GM10266 (cell line): ENCODE results near the gene GSE1.
A peak's percentile ranks its signal among the peaks of the same experiment; 100 is the strongest.

Experiments used
- DNase-seq: peaks from one replicate; pipeline ENCODE4 v3.0.0; 2012; ENCODE audit errors: extremely low spot score
- TF ChIP-seq, protein P1 (sequence below): IDR thresholded peaks from 2 replicates; pipeline ENCODE4 v1.5.1; 2012; ENCODE audit warnings: mild to moderate bottlenecking, low read depth; ENCODE audit not compliant: control insufficient read depth, insufficient read depth; ENCODE audit errors: missing control alignments

GSE1 gene

DNA sequence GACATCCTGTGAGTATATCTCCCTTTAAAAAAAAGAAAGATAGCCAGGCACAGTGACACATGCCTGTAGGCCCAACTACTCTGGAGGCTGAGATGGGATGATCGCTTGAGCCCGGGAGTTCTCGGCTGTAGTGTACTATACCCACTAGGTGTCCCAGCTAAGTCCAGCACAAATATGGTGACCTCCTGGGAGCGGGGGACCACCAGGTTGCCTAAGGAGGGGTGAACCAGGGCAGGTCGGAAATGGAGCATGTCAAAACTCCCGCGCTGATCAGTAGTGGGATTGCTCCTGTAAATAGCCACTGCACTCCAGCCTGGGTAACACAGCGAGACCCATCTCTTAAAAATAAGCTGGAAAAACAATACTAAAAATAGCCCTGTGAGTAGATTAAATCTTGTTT lies 46.2 kb downstream of the GSE1 start:
- TF ChIP-seq, protein P1, sequence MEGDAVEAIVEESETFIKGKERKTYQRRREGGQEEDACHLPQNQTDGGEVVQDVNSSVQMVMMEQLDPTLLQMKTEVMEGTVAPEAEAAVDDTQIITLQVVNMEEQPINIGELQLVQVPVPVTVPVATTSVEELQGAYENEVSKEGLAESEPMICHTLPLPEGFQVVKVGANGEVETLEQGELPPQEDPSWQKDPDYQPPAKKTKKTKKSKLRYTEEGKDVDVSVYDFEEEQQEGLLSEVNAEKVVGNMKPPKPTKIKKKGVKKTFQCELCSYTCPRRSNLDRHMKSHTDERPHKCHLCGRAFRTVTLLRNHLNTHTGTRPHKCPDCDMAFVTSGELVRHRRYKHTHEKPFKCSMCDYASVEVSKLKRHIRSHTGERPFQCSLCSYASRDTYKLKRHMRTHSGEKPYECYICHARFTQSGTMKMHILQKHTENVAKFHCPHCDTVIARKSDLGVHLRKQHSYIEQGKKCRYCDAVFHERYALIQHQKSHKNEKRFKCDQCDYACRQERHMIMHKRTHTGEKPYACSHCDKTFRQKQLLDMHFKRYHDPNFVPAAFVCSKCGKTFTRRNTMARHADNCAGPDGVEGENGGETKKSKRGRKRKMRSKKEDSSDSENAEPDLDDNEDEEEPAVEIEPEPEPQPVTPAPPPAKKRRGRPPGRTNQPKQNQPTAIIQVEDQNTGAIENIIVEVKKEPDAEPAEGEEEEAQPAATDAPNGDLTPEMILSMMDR = no peak
- DNase-seq = no peak

DNA sequence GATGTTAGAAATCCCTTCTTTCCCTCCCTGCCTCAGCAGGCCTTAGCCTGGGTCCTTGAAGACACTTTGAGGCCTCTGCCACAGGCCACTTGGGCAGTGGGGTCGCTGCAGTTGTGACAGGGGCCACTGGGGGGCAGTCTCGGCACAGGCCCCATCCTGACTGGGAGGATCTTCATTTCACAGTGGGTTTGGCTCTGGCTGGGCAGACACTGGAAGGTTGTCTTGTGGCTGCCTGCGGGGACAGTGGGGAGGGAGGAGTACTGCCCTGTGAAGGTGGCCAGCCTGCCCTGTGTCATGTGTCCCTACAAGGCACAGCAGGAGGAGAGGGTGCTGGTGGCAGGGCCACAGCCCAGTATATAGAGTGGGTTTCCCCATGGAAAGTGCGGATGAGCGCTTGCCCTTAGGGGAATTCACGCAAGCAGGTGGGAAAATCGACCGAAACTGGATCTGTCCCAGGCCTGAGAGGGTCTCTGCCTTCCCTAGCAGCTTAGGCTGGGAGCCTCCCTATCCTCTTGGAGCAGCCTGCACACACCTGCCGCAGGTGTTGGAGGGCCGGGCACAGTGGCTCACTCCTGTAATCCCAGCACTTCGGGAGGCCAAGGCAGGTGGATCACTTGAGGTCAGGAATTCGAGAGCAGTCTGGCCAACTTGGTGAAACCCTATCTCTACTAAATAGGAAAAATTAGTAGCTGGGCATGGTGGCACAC lies 46.8 kb downstream of the GSE1 start:
- TF ChIP-seq, protein P1 = peak; percentile 86
- DNase-seq = peak; percentile 92

DNA sequence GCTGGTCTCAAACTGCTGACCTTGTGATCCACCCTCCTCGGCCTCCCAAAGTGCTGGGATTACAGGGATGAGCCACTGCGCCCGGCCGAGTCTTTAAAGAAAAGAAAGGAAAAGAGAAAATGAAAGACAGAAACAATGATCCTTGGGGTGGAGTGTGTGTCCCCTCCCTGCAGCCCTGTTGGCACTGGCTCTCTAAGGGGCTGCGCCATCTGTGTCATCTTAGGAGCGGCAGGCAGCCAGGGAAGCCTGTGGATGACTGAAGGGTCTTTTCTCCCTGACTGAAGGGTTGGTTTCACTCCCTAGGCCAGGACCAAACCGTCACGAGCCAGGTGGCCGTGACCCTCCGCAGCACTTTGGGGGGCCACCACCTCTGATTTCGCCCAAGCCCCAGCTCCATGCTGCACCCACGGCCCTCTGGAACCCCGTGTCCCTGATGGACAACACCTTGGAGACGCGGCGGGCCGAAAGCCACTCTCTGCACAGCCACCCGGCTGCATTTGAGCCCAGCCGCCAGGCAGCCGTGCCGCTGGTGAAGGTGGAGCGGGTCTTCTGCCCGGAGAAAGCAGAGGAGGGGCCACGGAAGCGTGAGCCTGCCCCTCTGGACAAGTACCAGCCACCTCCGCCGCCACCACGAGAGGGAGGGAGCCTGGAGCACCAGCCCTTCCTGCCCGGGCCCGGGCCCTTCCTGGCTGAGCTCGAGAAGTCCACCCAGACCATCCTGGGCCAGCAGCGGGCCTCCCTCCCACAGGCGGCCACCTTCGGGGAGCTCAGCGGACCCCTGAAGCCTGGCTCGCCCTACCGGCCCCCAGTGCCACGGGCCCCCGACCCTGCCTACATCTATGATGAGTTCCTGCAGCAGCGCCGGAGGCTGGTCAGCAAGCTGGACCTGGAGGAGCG lies 48.0 kb downstream of the GSE1 start:
- TF ChIP-seq, protein P1 = no peak
- no peak for DNase-seq

DNA sequence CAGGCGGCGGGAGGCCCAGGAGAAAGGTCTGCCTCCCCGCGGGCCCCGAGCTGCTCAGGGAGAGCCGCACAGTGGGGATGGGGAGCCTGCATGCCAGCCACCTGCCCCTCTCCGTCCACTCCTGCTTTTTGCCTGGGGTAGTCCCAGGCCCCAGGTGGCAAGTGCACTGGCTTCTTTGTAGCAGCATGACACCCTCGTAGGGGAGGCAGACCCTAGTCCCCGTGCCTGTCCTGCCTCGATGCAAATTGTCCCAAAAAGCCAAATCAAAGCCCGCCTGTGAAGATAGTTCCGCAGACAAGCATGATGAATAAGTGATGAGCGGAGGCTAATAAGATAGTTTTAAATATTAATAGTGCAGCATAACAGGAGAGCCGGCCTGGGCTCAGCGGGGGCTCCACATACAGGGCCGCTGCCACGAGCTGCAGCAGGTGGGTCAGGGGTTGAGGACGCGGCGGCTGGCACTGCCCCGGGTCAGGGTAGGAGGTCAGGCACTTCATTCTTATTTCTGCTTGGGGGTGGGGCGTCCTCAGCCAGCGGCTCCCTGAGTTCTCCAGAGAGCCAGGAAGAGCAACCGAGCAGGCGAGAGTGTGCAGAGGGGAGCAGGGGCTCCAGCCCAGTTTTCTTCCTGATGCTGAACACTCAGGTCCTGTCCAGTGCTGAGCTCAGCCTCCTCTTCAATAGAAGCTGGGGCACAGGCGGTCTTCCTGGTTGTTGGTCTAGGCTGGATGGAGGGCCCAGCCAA lies 48.8 kb downstream of the GSE1 start:
- TF ChIP-seq, protein P1 = no peak
- DNase-seq = no peak

DNA sequence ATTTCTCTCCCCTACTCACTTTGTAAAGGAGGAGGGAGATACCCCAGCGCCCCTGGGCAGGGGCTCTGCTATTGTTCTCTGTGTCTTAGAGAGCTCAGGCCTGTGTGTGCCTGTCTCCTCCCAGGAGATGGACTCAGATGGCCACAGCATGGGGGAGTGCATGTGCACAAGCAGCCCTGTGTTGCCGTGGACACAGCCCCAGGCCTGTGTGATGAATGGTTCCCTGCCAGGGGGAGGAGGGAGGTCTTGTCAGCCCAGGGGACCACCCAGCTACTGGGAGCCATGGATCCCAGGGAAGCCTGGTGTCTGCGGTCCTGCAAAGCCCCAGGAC lies 49.3 kb downstream of the GSE1 start:
- TF ChIP-seq, protein P1 = no peak
- no peak for DNase-seq

DNA sequence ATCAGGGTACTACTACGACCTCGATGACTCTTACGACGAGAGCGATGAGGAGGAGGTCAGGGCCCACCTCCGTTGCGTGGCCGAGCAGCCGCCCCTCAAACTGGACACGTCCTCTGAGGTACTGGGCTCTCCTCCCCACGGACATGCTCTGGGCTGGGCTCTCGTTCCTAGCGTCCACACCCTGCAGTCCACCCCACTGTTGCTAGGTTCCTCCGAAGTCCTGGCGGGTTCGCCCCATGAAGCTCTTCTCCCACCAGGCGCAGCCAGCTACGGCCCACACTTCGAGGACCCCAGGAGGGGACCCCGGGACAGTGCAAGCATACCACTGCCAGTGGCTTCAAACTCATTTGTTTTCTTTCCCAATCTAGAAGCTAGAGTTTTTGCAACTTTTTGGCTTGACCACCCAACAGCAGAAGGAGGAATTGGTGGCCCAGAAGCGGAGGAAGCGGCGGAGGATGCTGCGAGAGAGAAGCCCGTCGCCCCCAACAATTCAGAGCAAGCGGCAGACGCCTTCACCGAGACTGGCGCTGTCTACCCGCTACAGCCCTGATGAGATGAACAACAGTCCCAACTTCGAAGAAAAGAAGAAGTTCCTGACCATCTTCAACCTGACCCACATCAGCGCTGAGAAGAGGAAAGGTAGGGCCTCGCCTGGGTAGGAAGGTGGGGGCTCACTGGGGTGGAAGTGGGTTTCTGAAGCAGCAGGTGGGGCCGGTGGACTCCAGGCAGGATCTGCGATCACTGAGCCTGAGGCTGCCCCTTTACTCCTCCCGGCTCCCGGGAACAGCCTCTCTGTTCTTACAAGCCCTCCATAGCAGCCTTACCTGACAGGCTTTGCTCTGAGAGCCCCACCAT lies 50.1 kb downstream of the GSE1 start:
- DNase-seq = no peak
- TF ChIP-seq, protein P1 = no peak
